ENCODE measurements around the gene RBM5.

The RBM5 gene

DNA sequence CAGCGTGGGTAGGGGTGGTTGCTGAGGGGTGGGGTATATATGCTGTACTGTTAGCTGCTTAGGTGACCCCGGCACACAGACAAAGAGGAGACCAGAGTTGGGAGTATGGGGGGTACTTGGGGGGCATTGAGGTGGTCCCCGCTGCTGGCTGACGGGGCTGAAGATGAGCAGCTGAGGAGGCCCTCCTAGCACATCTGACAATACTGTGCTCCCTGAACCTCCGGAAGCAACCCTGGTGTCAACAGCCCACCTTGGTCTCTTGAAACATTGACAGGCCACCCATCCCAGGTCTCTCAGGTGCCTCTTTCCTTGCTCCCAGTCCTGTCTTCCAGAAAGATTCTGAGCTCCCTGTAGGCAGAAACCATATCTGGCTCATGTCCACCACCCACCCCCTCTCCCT lies 47.2 kb downstream of the RBM5 start:
- TF ChIP-seq, protein P1, sequence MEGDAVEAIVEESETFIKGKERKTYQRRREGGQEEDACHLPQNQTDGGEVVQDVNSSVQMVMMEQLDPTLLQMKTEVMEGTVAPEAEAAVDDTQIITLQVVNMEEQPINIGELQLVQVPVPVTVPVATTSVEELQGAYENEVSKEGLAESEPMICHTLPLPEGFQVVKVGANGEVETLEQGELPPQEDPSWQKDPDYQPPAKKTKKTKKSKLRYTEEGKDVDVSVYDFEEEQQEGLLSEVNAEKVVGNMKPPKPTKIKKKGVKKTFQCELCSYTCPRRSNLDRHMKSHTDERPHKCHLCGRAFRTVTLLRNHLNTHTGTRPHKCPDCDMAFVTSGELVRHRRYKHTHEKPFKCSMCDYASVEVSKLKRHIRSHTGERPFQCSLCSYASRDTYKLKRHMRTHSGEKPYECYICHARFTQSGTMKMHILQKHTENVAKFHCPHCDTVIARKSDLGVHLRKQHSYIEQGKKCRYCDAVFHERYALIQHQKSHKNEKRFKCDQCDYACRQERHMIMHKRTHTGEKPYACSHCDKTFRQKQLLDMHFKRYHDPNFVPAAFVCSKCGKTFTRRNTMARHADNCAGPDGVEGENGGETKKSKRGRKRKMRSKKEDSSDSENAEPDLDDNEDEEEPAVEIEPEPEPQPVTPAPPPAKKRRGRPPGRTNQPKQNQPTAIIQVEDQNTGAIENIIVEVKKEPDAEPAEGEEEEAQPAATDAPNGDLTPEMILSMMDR (conservative IDR thresholded peaks at IDR 0.05; ENCODE audit: low read depth) = no peak
- CTCF ChIA-PET = interaction anchor here (0.6 kb wide), 1 partner anchor 90 kb away, joined by 3 read pairs; no protein-coding TSS in a partner anchor
- no peak for DNase-seq (ENCODE audit: low spot score)
- POLR2A ChIA-PET (ENCODE audit: low non-redundant PET) = no interaction called here
- H3K27ac ChIP-seq = peak overlapping the region; percentile 85

DNA sequence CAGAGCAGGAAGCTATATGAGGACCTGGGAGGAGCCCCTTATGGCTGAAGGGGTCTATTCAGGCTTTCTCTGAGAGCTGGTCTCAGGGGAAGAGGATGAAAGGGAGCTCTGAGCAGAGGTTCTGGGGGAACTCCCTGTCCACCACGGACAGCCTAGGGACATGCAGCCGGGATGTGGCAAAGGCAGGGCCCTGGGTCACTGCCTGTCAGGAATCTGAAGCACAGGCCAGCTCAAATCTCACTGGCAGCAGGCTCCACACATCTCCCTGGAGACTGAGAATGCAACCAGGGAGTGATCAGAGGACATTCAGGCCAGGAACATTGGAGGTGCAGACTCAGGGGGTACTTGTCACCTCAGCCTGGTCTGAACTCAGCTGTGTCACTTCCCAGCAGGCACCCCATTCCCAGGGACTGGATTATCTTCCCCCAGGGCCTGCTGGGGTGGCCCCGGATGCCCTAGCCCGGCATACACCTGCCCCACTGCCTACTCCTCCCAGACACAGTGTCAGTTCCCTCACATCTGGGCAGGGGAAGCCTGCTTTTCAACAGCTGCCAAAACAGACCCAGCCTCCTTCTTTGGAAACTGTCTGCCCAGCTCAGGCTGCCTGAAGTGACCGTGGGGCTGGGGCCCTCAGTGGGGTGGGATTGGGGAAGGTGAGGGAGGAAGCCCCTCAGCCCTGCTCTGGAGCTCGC lies 48.1 kb downstream of the RBM5 start:
- CTCF ChIA-PET = interaction anchor here (0.6 kb wide), 2 partner anchors 31 to 89 kb away, joined by 3 read pairs; no protein-coding TSS in a partner anchor
- TF ChIP-seq, protein P1 (conservative IDR thresholded peaks at IDR 0.05; ENCODE audit: low read depth) = no peak
- peak overlapping the region; percentile 85 for H3K27ac ChIP-seq
- POLR2A ChIA-PET (ENCODE audit: low non-redundant PET) = no interaction called here
- DNase-seq (ENCODE audit: low spot score) = no peak

DNA sequence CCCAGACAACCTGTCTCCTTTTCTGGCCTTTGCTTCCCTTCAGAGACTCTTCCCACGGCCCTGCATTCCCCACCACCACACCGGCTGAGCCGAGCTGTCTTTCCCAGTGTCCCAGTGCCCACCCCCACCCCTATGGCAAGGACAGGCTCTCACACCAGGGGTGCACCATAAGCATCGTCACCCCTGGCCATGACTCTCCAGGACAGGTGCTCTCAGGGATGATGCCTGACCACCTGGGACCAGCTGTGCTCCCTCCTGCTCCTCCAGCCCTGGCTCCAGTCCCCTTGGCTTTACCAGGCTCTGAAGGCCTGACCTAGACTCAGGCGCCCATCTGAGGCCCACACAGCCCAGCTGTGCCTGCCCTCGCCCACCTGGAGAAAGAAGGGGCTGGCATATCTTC lies 48.8 kb downstream of the RBM5 start:
- CTCF ChIA-PET = interaction anchor here (0.6 kb wide), 2 partner anchors 14 to 30 kb away, joined by 3 read pairs; no protein-coding TSS in a partner anchor
- peak overlapping the region; percentile 85 for H3K27ac ChIP-seq
- POLR2A ChIA-PET (ENCODE audit: low non-redundant PET) = no interaction called here
- TF ChIP-seq, protein P1 (conservative IDR thresholded peaks at IDR 0.05; ENCODE audit: low read depth) = no peak
- DNase-seq (ENCODE audit: low spot score) = no peak

DNA sequence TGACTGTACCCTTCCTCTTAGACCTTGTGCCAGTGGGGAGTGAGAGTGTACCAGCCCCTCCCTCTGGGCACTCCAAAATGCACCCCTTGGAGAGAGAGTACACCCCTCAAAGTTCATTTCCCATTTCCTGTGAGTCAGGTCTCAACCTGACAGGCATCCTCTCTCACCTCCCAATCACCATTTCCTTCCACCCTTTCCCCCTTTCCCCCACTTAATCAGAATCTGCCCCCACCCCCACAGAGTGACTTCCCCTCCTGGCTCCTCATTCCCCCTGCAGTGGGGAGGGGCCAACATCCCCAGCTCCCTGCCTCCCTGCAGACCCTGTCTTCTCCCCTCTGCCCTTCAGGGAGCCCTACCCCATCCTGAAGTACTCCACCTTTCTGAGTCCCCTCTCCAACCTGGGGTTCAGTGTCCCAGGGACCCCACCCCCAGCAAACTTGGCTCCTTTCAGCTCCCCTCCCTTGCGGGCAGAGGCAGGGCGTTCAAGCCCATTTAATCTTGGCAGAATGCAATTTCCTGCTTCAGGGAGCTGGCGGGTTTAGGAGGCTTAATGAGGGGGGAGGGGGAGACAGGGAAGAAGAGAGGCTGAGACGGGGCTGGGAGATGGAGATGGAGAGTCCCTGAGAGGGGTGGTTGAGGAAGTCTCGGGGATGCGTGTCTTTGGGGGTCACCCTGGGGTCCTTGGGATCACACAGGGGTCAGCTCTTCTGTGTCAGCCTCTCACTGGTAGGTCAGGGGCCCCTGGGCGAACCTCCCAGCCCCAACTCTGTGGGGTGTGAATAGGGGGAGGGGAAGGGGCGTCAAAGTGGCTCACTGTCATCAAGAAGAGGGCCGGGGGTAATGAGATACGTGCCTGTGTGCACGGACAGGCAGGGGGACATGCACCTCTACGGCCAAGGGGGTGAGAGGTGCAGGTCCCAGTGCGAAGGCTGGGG lies 49.8 kb downstream of the RBM5 start:
- POLR2A ChIA-PET (ENCODE audit: low non-redundant PET) = no interaction called here
- H3K27ac ChIP-seq = peak overlapping the region; percentile 85
- TF ChIP-seq, protein P1 (conservative IDR thresholded peaks at IDR 0.05; ENCODE audit: low read depth) = no peak
- no peak for DNase-seq (ENCODE audit: low spot score)
- CTCF ChIA-PET = interaction anchor here (0.7 kb wide), 1 partner anchor 10 kb away, joined by 7 read pairs; no protein-coding TSS in a partner anchor

DNA sequence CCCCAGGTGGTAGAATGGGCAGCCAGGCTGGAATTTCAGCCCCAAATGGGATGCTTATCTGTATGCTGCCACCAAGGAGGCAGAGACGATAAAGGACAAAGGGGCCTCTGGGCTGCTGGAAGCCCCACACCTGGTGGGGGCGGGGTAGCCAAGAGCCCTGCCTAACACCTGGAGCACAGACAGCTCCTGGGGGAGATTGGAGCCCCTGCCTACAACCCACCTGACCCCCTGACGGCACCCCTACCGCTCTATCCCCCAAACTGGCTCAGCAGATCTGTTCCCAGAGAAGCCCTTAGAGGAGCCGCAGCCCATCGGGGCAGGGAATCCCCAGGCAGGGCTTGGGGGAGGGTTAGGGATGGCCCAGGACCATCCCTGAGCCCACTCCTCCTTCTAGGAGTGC lies 50.6 kb downstream of the RBM5 start:
- no peak for DNase-seq (ENCODE audit: low spot score)
- ChIA-PET POLR2A (ENCODE audit: low non-redundant PET) (no interaction called here), CTCF (interaction anchor here (0.6 kb wide), 1 partner anchor 87 kb away, joined by 3 read pairs; no protein-coding TSS in a partner anchor)
- H3K27ac ChIP-seq = peak overlapping the region; percentile 85
- TF ChIP-seq, protein P1 (conservative IDR thresholded peaks at IDR 0.05; ENCODE audit: low read depth) = no peak

DNA sequence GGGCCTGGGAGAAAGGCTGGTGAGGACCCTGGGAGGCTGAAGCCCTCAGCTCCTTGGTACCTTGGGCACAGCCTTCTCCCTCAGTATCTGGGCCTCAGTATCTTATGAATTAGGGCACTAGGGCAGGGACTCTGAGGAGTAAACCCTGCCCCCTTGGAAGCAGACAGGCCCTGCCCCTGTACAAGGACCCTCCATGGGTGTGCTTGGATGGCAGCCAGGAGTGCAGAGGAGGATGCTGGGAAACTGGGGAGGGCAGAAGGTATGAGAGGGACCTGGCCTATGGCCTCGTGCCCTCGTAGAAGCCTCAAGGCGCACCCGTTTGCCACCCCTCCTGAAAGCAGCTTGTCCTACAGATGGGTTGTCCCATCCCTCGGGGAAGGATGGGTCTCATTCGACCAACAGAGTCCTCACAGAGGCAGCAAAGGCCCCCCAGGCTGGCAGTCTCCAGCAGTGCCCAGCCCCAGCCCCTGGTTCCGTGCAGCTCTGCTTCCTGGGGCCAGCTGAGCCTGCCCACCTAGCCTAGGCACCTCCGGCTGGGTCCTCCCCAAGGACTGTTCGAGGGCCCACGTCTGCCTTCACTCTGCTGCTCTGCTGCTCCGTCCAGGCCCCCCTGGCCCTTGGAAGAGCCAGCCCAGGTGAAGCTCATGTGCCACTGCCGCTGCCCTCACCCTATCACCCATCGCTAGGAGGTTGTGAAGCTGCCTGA lies 51.2 kb downstream of the RBM5 start:
- peak overlapping the region; percentile 85 for H3K27ac ChIP-seq
- TF ChIP-seq, protein P1 (conservative IDR thresholded peaks at IDR 0.05; ENCODE audit: low read depth) = no peak
- POLR2A ChIA-PET (ENCODE audit: low non-redundant PET) = no interaction called here
- CTCF ChIA-PET = interaction anchor here (0.6 kb wide), 1 partner anchor 87 kb away, joined by 3 read pairs; no protein-coding TSS in a partner anchor
- no peak for DNase-seq (ENCODE audit: low spot score)

Measured in RWPE1 (cell line).